Islet of Langerhans (tissue), 1 donor: ENCODE data around the gene FIGN.

Experiments used
- FAIRE-seq: peaks from one replicate; lab custom pipeline; 2011; peaks lifted over from hg19 to GRCh38; lab: Jason Lieb, UNC

The FIGN gene

GRCh38 chr2:163737190-163737439, 1.3 kb upstream of the FIGN start:
- no peak for FAIRE-seq

DNA sequence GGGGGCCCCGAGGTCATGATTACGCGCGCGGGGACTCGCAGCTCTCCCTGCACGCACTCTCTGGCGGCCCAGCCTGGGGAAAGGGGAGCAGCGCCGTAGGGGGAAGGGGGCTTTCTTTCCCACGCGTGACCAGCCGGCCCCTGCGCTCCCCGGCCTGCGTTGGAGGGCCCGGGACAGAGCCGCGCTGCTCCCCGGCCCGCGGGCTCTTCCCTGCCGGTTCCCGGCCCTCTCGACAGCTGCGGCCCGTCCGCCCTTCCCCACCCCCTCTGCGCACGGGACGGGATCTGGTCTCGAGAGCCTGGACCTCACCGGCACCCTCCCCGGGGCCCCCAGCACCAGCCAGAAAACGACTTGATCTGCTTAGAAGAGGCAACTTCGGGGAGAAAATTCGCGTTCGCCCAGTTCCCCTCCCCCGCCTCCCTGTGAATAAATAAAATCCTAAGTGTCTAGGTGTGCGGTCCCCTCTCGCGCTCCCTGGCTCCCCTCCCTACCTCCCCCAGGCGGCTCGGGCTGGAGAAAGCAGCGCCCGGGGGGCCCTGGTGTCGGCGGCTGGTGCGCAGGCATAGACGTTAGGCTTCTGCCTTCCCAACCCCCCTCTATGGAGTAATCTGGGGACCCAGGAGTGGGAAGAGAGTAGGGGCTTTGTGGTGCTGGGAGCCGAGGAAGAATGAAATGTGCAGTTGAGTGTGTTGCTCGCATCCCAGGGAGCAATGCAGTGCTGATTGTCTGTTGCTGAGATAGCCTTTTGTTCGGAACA, 803 bp upstream of the FIGN start:
- FAIRE-seq, result no peak

DNA sequence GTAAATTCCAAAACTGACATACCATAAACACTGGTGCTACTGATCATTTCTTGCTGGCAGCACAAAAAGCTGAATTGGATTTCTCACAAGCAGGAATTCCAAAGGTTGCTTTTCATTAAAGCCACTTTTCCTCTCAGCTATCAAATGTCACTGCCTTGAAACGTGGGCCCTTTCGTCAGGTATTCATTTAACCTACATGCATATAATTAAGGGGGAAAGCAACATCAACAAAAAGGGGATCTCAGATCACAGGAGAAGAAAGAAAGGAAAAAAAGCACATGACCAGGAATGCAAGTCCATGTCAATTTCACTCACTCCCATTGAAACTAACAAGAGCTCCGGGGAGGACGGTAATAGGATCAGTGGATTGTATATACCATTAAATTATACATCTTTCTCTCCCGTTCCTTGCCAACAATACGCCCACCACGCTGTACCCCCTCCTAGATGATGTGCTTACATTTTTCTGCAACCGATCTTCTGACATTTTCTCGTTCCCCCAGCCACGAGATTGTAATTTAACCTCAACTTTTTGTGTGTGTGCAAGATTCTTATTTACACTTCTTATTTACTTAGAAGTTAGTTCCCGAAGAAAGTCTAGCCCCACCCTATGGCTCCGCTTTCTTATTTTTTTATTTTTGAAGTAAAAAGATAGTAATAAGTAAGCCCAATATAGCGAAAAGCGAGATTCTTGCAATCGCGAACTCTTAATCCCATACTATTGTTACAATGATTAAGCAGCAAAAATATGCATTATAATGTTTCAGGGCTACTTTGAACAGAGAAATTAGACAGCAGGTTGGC, 725 bp downstream of the FIGN start:
- no peak for FAIRE-seq

DNA sequence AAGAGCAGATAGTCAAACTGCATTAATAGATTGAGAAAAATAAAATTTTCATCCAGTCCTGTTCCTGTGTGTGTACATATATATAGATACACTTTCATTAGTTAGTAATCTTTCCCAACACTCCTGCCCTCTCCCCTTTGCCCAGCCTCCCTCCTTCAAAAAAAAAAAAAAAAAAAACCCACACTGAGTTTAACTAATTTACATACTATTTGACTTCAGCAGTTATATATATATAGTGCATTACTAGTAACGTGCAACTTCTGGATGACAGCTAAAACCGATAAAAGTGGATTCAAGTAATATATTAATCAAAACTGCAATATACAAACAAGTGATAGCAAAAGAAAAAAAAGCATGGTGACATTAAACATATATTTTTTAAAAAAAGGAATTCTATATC, 1.4 kb downstream of the FIGN start:
- FAIRE-seq, result no peak

GRCh38 chr2:163733956-163734355, 1.9 kb downstream of the FIGN start:
- no peak for FAIRE-seq

DNA sequence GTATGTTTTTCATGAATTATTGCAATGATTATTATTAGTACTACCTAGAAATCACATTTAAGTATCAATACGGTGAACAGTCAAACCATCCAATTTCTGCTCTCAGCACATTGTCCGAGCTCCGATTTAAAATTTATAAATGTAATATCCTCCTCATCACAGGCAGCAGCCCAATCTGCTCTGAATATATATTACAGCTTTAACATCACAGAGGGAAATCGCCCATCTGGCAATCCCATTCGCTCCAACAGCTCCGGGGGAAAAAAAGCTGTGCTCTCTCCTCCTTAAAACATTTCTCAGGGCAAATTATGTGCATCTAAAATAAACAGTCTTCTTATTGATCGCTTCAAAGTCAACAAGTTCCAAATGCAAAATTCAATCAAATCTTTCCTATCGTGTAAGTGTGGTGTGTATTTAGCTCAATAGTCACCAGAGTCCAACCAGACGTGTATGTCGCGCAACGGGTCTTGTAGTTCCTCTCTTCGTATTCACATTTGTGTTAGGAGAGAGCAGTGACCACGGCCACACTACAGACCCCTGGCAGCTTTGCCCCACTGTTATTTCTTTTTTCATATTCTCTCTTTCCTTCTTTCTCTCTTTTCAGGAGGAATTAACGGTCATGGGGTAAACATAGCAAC, 2.4 kb downstream of the FIGN start:
- no peak for FAIRE-seq

GRCh38 chr2:163732727-163733126, 3.1 kb downstream of the FIGN start:
- no peak for FAIRE-seq

- no peak for FAIRE-seq
Measured at GRCh38 chr2:163731735-163732134, 4.1 kb downstream of the FIGN start.

- no peak for FAIRE-seq
Measured at GRCh38 chr2:163730556-163730955, 5.3 kb downstream of the FIGN start.

- FAIRE-seq, result no peak
Measured at GRCh38 chr2:163729636-163730273, 6.1 kb downstream of the FIGN start.

DNA sequence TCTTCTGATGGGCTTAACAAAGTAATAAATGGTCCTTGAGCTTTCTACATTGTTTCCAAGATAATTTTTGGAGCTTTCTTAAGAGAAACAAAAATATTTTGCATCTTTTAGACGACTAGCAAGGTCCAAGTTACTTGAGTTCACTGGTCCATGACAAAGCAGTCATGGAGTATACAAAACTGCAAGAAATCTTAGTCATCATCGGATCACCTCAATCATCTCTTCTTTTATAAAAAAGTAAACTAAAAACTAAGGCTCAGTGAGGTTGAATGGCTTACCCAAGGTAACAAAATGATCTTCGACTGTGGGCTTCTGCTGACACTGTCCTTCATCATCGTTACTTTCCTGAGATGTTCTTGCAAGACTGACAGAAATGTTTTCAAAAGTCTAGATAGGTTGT, 11.9 kb downstream of the FIGN start:
- no peak for FAIRE-seq

- FAIRE-seq, result no peak
Measured at GRCh38 chr2:163723348-163723747, 12.5 kb downstream of the FIGN start.

GRCh38 chr2:163719331-163719730, 16.5 kb downstream of the FIGN start:
- no peak for FAIRE-seq

DNA sequence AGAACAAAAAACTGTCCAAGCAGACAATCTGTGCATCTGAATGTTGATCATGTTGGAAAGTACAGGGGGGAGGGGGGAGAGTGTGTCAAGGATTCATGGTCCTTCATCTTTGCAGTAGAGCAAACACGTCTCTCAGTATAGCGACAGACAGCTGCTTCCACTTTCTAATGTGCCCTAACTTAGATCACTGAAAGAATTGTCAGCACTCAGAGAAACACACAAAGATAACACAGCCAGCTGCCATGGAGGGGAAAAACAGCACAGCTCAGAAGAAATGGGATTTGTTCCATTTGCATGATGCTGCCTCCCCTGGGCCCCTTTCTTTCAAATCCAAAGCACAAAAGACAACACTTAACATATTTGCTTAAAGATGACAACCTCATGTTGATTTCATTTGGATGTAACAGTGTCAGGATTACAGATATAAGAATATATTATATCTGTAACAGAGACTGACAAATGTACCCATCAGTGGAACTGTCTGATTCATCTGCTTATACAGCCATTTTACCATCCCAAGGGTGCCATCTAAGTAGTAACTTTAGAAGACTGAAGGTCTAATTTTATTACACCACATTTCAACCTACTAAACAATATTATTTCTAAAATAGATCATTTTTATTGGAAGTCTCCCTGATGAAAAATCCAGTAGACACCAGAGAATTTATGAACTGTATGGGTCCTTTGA, 17.7 kb downstream of the FIGN start:
- no peak for FAIRE-seq

DNA sequence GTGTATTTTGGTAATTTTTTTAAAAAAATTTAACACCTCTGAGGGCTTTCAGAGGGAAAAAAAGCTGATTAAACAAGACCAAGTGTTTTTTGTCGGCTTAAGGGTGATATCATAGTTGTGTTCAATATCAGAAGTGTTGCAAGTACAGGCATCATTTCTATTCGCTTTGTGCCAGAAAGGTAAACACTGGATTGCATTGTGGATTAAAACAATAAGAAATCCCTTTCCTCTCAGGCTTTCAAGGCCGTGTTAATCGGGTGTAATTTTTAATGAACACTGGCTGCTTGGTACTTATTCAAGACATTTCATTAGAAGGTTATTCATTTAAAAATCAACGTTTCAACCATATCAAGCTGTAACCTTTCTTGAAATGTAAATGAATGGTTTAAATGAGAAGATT, 18.3 kb downstream of the FIGN start:
- no peak for FAIRE-seq

DNA sequence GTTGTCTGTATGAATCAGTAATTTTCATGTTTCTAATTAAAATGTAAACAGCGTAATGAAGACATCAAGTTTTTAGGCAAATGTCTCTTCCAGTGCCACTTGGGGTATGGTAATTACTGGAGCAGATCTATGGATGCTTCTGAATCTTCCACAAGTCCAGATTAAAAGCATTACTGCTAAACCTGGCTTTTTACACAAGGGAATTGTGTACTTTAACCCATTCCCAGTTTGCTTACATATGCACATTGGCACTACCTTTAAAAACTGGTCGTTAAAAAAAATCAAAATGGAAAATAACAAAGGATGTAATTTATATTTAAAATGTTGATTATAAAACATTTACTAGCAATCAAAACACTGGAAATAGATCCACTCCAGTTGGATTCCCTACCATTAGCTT, 19.7 kb downstream of the FIGN start:
- FAIRE-seq, result no peak

DNA sequence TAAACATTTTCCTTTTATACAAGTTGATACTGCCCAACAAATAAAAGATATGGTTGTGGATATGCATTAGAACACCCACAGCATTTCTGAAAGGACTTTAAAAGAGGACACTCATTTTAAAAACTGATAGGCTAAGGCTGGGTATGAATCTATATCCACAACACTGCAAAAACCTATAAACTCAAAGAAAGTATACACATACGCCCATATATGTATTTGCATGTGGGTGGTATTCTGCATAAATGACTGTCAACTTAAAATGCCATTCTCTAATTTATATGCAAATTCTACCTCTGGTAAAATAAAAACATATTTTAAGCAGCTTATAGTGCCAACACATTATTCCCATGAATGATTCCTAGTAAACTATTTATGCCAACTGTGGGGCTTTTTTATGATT, 20.1 kb downstream of the FIGN start:
- FAIRE-seq, result no peak

DNA sequence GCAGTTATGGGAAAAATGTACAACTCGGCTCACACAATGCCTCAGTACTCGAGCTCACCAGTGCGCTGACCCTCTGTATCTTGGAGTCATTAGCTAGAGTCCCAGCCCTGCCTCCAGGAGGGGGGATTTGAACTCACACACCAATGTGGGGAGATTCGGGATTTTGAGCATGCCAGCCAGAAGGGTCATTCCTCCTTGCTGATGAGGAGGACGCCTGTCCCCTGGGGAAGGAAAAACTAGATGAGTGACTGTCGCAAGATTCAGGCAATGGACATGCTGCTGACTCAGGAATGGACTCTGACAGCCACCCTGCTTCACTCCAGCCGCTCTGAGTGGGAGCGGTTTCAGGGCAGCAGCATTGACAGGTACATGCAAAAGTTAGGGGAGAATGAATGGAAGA, 20.6 kb downstream of the FIGN start:
- no peak for FAIRE-seq

DNA sequence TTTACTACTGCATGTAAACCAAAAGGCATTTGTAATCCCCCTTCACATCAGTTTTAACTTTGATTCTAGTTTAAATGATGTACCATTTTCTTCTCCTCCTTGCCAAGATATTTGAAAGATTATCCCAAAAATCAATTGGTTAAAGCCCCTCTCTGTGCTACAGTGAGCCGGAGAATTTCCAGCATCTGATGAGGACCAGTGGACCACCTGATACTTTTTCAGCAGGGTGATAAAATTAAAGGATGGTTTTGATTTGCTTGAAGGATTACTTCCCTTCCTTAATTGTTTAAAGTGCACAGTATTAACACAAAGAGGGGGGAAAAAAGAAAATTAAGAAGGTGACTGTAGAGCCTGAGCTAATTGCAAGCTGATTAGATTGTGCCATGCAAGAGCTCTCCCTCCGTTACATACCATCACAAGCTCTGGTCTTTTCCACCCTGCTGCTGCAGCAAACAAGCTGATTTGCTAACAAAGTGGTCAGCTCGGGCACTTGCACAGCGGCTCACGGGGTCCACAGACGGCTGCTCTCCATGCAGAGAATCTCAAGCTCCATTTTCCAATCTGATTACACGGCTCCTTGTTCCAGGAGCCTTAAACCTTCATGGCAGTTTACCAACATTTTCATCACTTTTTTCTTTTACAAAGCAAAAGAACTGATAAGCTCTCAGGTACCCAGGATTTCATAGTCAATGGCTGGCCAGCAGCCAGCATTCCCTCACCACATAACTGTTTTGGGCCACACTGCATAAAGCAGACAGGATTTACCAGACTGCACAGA, 22.1 kb downstream of the FIGN start:
- no peak for FAIRE-seq

GRCh38 chr2:163711699-163712098, 24.1 kb downstream of the FIGN start:
- no peak for FAIRE-seq

DNA sequence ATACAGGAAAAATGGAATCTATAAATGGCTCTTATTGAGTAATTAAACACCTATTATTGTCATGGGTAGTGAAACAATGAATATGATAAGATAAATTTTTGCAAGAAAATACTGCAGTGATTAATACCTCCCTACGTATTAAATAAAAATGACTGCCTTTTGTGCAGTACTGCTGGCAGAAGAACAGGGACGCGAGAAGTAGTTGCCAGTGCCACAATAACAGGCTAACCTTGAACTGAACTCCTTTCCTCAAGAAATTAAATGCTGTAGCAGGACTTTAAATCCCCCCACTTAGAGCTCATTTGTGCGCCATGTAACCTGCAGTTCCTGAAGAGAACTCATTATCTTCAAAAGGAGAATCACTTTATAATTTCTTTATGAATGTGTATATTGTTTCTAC, 24.6 kb downstream of the FIGN start:
- FAIRE-seq, result no peak

DNA sequence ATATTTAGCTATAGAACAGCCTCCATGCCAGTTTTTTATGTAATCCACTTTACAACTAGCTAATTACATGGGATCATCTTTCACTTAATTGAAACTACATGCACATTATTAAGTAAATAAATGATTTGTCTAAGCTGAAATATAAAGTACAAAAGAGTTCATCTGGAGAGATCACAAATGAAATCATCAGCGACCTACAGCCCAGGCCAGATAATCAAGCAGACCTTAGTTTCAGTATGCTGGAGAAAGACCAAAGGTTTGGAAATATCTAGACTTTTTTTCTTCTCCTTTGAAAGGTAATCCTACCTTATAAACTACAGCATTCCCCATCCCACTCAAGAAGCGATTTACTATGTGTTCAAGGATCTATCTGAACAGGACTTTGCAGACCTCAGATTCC, 26.5 kb downstream of the FIGN start:
- FAIRE-seq, result no peak
